A549 treated with CORT108297 at 1 μM for 4 hours (cell line): ENCODE measurements around the gene CNBD2. TPM values are rescaled to one million over a fixed set of nuclear protein-coding genes. Genes with fewer than 3 reads are reported as not detected.

ENCODE experiments used
- total RNA-seq: library from RNA; stranded (reverse); fragments of 200-300 nt; extraction: Qiagen RNA extraction; gene quantifications from 5 replicates; pipeline ENCODE4 v1.2.3, GENCODE V29; 2022

Gene CNBD2
- total RNA-seq, result 4.8 to 6.5 TPM (median 5.8 TPM) in 5 replicates

DNA sequence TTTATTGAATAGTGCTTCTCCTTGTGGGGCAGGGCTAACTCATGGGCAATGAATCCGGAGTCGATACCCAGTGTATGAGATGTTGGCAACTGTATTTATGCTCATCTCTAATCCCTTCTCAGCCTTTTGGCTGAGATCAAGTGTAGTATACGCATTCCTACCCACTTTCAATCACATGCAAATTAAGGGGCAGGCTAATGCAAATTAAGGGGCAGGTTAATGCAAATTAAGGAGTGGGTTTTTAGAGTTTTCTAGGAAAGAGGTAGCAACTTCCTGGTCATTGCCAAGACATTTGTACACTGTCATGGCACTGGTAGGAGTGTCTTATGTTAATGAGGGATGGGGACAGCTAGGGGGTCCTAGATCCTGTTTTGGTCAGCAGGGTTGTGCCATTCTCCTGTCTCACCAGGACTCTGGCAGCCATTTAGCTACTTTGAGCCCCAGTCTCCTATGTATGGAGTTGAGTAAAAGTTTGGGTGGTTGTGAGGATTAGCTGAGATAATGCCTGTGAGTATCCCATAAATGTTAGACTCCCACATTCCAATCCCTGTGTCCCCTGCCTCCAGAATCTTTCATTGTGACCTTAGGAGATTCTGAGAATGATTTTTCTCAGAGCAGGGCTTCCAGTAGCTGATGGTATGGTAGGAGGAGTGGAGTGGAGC is at the start of gene CNBD2:
Gene CNBD2 (plus strand): TSS at position 612 of the 662 bp plus-strand sequence. CDS start 173 bp downstream, outside the sequence.

GRCh38 chr20:35954200-35954906 is 14.0 kb upstream of the CNBD2 start, which contains the start of gene SCAND1:
SCAND1 (minus strand) TSS chr20:35954502; CDS start chr20:35954284, 218 bp downstream.

Other genes starting within 250 kb of the CNBD2 start
- gene RBM39, start 226.3 kb upstream of the CNBD2 start, total RNA-seq, result 162 to 215 TPM (median 183 TPM) in 5 replicates
- gene PHF20, start 196.6 kb upstream of the CNBD2 start, total RNA-seq, result 23.1 to 28.6 TPM (median 26.0 TPM) in 5 replicates
- 69.2 to 106 TPM (median 99.3 TPM) in 5 replicates for gene SCAND1, start 14.1 kb upstream of the CNBD2 start, total RNA-seq
- 48.6 to 70.8 TPM (median 64.3 TPM) in 5 replicates for gene EPB41L1, start 186.2 kb downstream of the CNBD2 start, total RNA-seq